GM21529 (cell line): ENCODE data around the gene PSMB7.

Experiments
- ATAC-seq: cut with Tn5 transposase; IDR thresholded peaks from one replicate; pipeline ENCODE4 v1.9.1; 2021; ENCODE audit not compliant: unreplicated experiment

Gene PSMB7

GRCh38 chr9:124304285-124304684 is 111.0 kb downstream of the PSMB7 start:
- ATAC-seq = no peak

DNA sequence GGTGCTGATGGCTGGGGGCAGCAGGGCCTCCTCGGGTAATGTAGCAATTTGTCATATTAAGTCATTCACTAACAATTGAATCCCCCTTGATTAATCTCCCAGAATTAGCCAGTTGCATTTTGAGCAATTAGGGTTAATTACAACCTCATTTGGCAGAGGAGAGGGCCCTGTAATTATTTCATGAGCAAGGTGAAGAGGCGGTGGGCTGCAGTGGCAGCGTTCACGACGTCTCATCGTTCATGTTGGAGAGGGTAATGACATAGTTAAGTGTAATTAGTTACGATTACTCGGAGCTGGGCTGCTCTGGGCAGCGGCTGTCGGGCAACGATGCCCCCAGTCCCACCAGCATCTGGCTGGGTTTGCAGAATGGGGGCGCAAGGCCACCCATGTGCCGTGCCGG is 111.5 kb downstream of the PSMB7 start:
- ATAC-seq = no peak
